ENCODE measurements around the gene ZNRF2. TPM values are rescaled to one million over a fixed set of nuclear protein-coding genes. Genes with fewer than 3 reads are reported as not detected.

Gene ZNRF2
- total RNA-seq, 6 experiments from 2014 or later = 17.1 to 24.0 (median 18.7) TPM

DNA sequence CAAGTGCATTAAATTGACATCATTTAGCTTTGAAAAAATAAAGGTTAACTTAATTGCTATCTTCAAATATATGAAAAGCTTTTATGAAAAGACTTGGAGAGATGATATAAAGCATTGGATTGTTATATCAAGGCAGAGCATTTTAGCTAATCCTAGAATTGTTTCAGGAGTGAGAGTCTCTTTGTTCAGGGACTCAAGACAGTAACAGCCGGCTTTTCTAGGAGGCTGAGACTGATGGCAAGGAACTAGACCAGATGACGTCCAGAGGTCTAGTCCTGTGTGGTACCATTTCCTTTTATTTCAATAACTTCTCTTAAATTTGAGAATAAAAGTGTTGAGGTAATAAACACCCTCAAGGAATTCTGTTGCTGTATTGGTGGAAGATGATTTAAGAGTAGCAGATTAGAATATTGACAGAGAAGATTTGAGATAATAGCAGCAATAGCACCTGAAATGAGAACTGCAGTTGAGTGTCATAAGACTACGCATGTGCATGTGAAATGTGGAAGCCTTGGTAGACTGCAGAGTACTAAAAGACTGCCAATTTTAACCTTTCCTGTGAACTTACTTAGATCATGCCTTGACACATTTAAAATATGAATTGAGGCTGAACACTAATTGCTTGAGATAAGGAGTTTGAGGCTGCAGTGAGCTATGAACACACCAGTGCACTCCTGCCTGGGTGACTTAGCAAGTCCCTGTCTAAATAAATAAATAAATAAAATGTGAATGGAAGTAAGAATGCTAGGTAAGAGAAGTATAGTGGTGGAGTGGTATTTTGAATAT lies 79.6 kb downstream of the ZNRF2 start:
- intact Hi-C loops (cut with DNase I) = no loop called here
- Histone ChIP-seq H3K27me3 (no peaks in the 10 kb centered on the region), H3K4me3 (no peak overlapping the region), H3K4me1 (no peaks in the 10 kb centered on the region), H3K27ac (no peak overlapping the region), H3K36me3 (no peaks in the 10 kb centered on the region), H3K9me3 (no peaks in the 10 kb centered on the region)
- WGBS (ENCODE audit: insufficient coverage, low coverage, low lambda C conversion rate, missing lambda C conversion rate) = 78% methylated on average over 3 of the region's 3 CpGs
- ATAC-seq (no peak), DNase-seq (no peak)
- TF ChIP-seq, protein P1, sequence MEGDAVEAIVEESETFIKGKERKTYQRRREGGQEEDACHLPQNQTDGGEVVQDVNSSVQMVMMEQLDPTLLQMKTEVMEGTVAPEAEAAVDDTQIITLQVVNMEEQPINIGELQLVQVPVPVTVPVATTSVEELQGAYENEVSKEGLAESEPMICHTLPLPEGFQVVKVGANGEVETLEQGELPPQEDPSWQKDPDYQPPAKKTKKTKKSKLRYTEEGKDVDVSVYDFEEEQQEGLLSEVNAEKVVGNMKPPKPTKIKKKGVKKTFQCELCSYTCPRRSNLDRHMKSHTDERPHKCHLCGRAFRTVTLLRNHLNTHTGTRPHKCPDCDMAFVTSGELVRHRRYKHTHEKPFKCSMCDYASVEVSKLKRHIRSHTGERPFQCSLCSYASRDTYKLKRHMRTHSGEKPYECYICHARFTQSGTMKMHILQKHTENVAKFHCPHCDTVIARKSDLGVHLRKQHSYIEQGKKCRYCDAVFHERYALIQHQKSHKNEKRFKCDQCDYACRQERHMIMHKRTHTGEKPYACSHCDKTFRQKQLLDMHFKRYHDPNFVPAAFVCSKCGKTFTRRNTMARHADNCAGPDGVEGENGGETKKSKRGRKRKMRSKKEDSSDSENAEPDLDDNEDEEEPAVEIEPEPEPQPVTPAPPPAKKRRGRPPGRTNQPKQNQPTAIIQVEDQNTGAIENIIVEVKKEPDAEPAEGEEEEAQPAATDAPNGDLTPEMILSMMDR (IDR thresholded peaks at IDR 0.05) = no peak
- no peak for TF ChIP-seq POLR2A (IDR thresholded peaks at IDR 0.05)

DNA sequence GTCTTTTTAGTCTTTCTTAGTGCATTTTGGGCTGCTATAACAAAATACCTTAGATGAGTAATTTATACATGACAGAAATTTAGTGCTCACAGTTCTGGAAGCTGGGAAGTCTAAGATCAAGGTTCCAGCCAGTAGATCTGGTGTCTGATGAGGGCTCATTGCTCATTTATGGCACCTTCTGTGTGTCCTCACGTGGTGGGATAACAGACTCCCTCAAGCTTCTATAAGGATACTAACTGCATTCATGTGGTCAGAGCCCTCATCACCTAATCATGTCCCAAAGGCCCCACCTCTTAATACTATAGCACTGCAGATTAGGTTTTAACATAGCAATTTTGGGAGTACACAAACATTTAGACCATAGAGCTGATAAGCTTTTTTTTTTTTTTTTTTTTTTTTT lies 80.4 kb downstream of the ZNRF2 start:
- ATAC-seq (no peak), DNase-seq (no peak)
- Histone ChIP-seq H3K27ac (no peak overlapping the region), H3K4me1 (no peaks in the 10 kb centered on the region), H3K27me3 (no peaks in the 10 kb centered on the region), H3K4me3 (no peak overlapping the region), H3K9me3 (no peaks in the 10 kb centered on the region), H3K36me3 (no peaks in the 10 kb centered on the region)
- WGBS (ENCODE audit: insufficient coverage, low coverage, low lambda C conversion rate, missing lambda C conversion rate) = 100% methylated on average over 1 of the region's 1 CpG
- no peak for TF ChIP-seq POLR2A (IDR thresholded peaks at IDR 0.05)
- TF ChIP-seq, protein P1 (IDR thresholded peaks at IDR 0.05) = no peak
- intact Hi-C loops (cut with DNase I) = no loop called here

DNA sequence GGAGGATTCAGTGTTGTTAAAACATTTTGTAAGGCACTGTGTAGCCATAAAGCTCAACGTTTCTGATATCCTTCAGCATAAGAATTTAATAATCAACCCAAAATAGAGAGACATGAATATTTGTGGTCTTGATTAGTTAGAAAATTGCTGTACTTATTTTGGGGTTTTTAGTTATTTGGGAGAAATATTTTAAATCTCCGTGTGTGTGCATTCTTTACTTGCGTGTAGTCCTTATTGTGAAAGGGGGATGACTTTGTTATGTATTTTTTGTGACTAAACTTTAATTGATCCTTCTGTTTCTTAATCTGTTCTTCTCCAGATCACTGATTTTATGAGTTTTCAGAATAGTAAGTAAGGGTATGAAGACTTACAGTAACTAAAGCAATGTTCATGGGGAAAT lies 81.2 kb downstream of the ZNRF2 start:
- WGBS (ENCODE audit: insufficient coverage, low coverage, low lambda C conversion rate, missing lambda C conversion rate) = 87% methylated on average over 3 of the region's 3 CpGs
- DNase-seq (no peak), ATAC-seq (no peak)
- intact Hi-C loops (cut with DNase I) = no loop called here
- H3K4me3 ChIP-seq = no peak overlapping the region
- no peaks in the 10 kb centered on the region for H3K9me3 ChIP-seq
- no peak for TF ChIP-seq POLR2A (IDR thresholded peaks at IDR 0.05)
- TF ChIP-seq, protein P1 (IDR thresholded peaks at IDR 0.05) = no peak
- H3K27me3 ChIP-seq = no peaks in the 10 kb centered on the region
- no peaks in the 10 kb centered on the region for H3K4me1 ChIP-seq
- no peak overlapping the region for H3K27ac ChIP-seq
- no peaks in the 10 kb centered on the region for H3K36me3 ChIP-seq

DNA sequence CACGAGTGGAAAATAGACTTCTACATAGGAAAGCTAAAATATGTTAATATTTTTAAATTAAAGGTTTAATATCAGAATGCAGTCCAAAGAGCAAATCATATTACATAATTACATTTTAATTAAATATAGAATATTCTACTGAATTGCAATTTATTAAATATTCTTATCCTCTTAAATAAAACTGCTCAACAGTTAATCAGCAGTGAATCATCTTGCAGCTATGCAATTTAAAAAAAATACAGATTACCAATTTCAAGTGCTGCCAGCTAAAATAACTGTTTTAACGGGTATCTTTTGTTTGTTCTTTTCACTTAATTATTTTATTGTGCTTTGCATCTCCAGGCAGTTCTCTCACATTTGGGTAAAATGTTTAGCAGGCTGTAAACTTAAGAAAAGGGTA lies 82.2 kb downstream of the ZNRF2 start:
- intact Hi-C loops (cut with DNase I) = no loop called here

More for the DNA sequence above, 82.2 kb downstream of the ZNRF2 start:
- no peaks in the 10 kb centered on the region for H3K9me3 ChIP-seq
- ATAC-seq = no peak
- no peak overlapping the region for H3K4me3 ChIP-seq
- no peak for DNase-seq
- H3K27me3 ChIP-seq = no peaks in the 10 kb centered on the region
- 73% methylated on average over 2 of the region's 2 CpGs for WGBS (ENCODE audit: insufficient coverage, low coverage, low lambda C conversion rate, missing lambda C conversion rate)
- no peaks in the 10 kb centered on the region for H3K4me1 ChIP-seq
- H3K36me3 ChIP-seq = no peaks in the 10 kb centered on the region
- TF ChIP-seq, protein P1 (IDR thresholded peaks at IDR 0.05) = no peak
- no peak for TF ChIP-seq POLR2A (IDR thresholded peaks at IDR 0.05)
- H3K27ac ChIP-seq = no peak overlapping the region
